Lower lobe of right lung (tissue), 2 donors: ENCODE measurements around the gene RRBP1. TPM values are rescaled to one million over a fixed set of nuclear protein-coding genes. Genes with fewer than 3 reads are reported as not detected.

Experiments
- ATAC-seq, 2 donors: fragments of 200-7000 bp; cut with Tn5 transposase; one replicate each; pipeline ENCODE4 v1.9.1; 2020 to 2022; ENCODE audit warnings: mild to moderate bottlenecking in 2 of 2, moderate library complexity in 2 of 2
- DNase-seq: peaks from one replicate; pipeline ENCODE4 v3.0.0-alpha.2; 2020
- H3K27ac ChIP-seq: fragments of 200-600 bp; one replicate; pipeline ENCODE4 v1.8.0; 2022
- H3K27me3 ChIP-seq: fragments of 200-600 bp; one replicate; pipeline ENCODE4 v1.8.0; 2022; ENCODE audit warnings: low read depth
- H3K36me3 ChIP-seq: fragments of 200-600 bp; one replicate; pipeline ENCODE4 v1.8.0; 2022; ENCODE audit warnings: mild to moderate bottlenecking
- H3K4me1 ChIP-seq: fragments of 200-600 bp; one replicate; pipeline ENCODE4 v1.8.0; 2022
- H3K4me3 ChIP-seq: fragments of 200-600 bp; one replicate; pipeline ENCODE4 v1.8.0; 2022; ENCODE audit warnings: mild to moderate bottlenecking
- H3K9me3 ChIP-seq: fragments of 200-600 bp; one replicate; pipeline ENCODE4 v1.8.0; 2022
- intact Hi-C: fragments of 100-400 bp; cut with DNase I; formaldehyde crosslinking; loops from one replicate; pipeline ENCODE4 v1.11.0; 2022
- total RNA-seq: library from RNA; stranded (reverse); fragmentation: NEBNext Ultra II Directional; extraction: Animal tissue kit (Norgen Biotek cat#: 25700); gene quantifications from one replicate; pipeline ENCODE4 v1.2.1, GENCODE V29; 2021
- TF ChIP-seq, protein P1 (sequence below): fragments of 200-600 bp; IDR thresholded peaks from one replicate; pipeline ENCODE4 v1.8.0; 2022; ENCODE audit warnings: antibody characterized with exemption, mild to moderate bottlenecking
- donor health status: DM: no; HTN: yes; CAD: no; lungs with severe emphysema.

Gene RRBP1
- total RNA-seq, 1 donor from 2014 or later = 138 TPM

DNA sequence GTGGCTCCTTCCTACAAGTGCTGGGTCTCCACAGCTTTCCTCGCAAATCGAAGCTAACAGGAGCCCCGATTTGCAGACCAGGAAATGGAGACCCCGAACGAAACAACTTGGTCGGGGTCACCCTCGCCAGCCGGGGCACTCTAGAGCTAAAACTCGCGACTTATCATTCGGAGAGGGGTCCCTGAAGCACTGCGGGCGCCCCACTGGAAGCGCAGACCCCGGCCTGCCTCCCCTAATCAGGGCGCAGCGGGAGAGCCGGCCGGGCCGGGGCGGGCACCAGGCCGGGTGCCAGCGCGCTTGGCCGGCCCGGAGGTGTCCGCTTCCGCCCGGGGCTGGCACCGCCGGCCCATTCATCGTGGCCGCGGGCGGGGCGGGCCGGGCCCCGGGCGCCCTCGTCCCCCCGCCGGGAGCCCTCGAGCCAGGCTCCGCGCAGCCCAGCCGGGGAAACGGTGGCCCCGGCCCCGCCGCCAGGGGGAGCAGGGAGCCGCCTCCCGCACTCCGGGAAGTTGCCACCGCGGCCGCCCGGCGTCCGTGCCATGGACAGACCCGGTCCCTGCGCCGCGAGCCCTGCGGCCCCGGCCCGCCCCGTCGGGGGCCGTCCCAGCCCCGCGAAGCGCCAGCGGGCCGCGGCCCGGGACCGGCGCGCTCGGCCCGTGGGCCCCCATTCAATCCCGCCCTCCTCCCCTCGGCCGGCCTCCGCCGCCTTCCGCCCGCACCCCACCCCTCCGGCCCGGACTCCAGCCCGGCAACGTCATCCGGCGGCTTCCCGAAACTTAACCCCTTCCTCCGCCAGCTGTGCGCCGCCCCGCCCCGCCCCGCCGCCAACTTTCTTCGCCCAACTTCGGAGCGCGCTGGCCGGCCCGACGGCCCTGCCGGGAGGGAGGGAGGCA lies 961 bp downstream of the RRBP1 start:
- Histone ChIP-seq H3K9me3 (no peaks in the 10 kb centered on the region), H3K4me1 (peaks cover 49% of the 10 kb centered on the region), H3K36me3 (peaks cover 34% of the 10 kb centered on the region), H3K4me3 (peak overlapping the region; percentile 74), H3K27ac (peak overlapping the region; percentile 96), H3K27me3 (no peaks in the 10 kb centered on the region)
- ATAC-seq (peak; percentile 45 to 67), DNase-seq (peak; percentile 91)
- intact Hi-C loops = no loop called here
- TF ChIP-seq, protein P1, sequence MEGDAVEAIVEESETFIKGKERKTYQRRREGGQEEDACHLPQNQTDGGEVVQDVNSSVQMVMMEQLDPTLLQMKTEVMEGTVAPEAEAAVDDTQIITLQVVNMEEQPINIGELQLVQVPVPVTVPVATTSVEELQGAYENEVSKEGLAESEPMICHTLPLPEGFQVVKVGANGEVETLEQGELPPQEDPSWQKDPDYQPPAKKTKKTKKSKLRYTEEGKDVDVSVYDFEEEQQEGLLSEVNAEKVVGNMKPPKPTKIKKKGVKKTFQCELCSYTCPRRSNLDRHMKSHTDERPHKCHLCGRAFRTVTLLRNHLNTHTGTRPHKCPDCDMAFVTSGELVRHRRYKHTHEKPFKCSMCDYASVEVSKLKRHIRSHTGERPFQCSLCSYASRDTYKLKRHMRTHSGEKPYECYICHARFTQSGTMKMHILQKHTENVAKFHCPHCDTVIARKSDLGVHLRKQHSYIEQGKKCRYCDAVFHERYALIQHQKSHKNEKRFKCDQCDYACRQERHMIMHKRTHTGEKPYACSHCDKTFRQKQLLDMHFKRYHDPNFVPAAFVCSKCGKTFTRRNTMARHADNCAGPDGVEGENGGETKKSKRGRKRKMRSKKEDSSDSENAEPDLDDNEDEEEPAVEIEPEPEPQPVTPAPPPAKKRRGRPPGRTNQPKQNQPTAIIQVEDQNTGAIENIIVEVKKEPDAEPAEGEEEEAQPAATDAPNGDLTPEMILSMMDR = peak; percentile 48

- Histone ChIP-seq H3K27ac (peak overlapping the region; percentile 96), H3K27me3 (no peaks in the 10 kb centered on the region), H3K36me3 (peaks cover 37% of the 10 kb centered on the region), H3K9me3 (no peaks in the 10 kb centered on the region), H3K4me1 (peaks cover 58% of the 10 kb centered on the region), H3K4me3 (peak overlapping the region; percentile 74)
- ATAC-seq = peak; percentile 33 to 44
- TF ChIP-seq, protein P1 = no peak
- peak; percentile 81 for DNase-seq
- intact Hi-C loops = no loop called here
Measured at GRCh38 chr20:17679941-17680835, 1.9 kb downstream of the RRBP1 start.

DNA sequence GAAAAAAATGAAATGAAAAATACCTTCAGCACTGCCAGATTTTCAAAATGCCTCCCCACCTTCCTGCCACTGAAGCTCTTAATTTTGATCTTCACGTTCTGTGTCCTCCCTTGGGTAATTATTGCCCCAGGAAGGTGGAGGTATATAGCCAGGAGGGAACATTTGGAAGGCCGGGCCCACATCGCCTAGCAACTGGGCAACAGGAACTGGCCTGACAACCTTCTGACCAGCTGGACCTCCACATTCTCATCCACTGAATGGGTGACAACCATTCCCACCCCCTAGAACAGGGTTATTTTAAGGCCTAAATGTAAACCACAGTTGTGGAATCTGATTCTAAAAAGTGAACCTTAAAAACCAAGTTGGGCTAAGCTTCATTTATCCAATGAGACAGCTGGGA lies 3.2 kb downstream of the RRBP1 start:
- ATAC-seq = no peak
- DNase-seq = no peak
- H3K27ac ChIP-seq = peak overlapping the region; percentile 96
- H3K9me3 ChIP-seq = no peaks in the 10 kb centered on the region
- peaks cover 68% of the 10 kb centered on the region for H3K4me1 ChIP-seq
- H3K4me3 ChIP-seq = no peak overlapping the region
- peaks cover 44% of the 10 kb centered on the region for H3K36me3 ChIP-seq
- no peaks in the 10 kb centered on the region for H3K27me3 ChIP-seq
- TF ChIP-seq, protein P1 = no peak
- intact Hi-C loops = no loop called here

DNA sequence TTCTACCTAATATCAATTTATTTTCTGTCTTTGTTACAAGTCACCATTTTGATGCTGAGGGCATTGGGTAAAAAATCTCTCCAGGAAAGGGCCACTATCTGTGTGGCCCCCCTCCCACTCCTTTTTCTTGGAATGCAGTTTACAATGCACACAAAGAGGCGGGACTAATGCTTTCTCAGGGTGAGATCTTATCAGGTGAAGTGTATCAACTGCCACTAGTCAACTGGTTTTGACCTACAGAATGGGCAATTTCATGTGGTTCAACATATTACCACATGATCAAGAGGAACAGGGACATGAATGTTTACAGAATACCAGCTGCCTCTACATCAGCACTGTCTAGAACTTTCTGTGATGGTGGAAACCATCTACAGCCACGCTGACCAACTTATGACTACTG lies 3.7 kb downstream of the RRBP1 start:
- intact Hi-C loops = no loop called here
- no peaks in the 10 kb centered on the region for H3K27me3 ChIP-seq
- peaks cover 45% of the 10 kb centered on the region for H3K36me3 ChIP-seq
- no peak overlapping the region for H3K4me3 ChIP-seq
- peaks cover 70% of the 10 kb centered on the region for H3K4me1 ChIP-seq
- TF ChIP-seq, protein P1 = no peak
- H3K9me3 ChIP-seq = no peaks in the 10 kb centered on the region
- peak overlapping the region; percentile 96 for H3K27ac ChIP-seq
- ATAC-seq (no peak), DNase-seq (no peak)

GRCh38 chr20:17676942-17677341 lies 5.1 kb downstream of the RRBP1 start:
- no peak for ATAC-seq
- TF ChIP-seq, protein P1 = no peak
- intact Hi-C loops = no loop called here
- no peak for DNase-seq
- H3K4me3 ChIP-seq = no peak overlapping the region
- peaks cover 74% of the 10 kb centered on the region for H3K4me1 ChIP-seq
- peak overlapping the region; percentile 2 for H3K27ac ChIP-seq
- no peaks in the 10 kb centered on the region for H3K9me3 ChIP-seq
- no peaks in the 10 kb centered on the region for H3K27me3 ChIP-seq
- peaks cover 54% of the 10 kb centered on the region for H3K36me3 ChIP-seq
